Measurements from ENCODE around the gene DAB2IP.
A peak's percentile ranks its signal among the peaks of the same experiment; 100 is the strongest.

DAB2IP gene

GRCh38 chr9:121807069-121807822 is 155.8 kb downstream of the DAB2IP start:
- DNase-seq: no peak

- DNase-seq: no peak
Measured at GRCh38 chr9:121807823-121808278, 156.4 kb downstream of the DAB2IP start.

- DNase-seq: no peak
Measured at GRCh38 chr9:121808781-121809180, 157.3 kb downstream of the DAB2IP start.

DNA sequence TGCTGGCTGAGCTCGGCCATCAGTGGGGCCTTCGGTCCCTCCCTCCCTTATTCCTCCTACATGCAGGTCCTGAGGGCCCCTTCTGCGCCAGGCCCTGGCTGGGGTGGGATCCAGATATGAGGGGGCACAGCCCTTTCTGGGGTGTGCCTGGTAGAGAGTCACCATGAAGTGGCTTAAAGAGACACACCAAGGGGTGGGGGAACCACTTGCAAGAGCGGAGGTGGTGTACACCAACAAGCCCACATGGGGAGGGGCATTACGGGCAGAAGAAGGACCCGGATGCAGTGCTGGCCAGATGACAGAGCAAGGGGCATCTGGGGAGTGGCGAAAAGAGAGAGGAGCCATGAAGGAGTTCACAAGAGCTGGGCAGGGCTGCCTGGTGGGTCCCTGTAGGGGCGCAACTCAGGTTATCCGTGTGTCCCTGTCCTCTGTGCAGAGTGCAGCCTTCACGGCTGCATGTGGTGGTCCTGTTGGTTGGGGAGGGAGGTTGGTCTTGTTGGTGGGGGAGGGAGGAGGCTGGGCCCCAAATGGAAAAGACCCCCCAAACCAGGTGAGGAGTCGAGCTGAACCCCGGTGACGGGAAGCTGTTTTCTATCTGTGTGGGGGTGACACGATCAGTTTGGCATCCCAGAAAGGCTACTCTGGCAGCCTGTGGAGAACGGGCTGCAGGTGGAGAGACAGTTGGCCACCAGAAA is 158.1 kb downstream of the DAB2IP start:
- no peak for DNase-seq

DNA sequence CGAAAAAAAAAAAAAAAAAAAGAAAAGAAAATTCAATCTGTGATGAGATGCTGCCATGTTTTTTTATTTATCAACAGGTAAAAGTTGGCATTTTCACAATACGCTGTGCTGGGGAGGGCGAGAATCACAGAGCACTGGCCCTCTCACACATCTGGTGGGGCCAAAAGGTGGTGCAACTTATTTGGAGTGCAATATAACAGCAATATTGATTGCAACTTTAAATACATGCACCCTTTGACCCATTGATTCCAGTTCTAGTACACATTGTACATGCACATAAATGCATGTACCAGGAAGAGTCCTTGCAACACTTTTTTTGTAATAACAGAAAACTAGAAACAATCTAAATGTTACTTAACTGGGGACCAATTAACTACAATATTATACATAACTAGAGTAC is 159.1 kb downstream of the DAB2IP start:
- DNase-seq: no peak

DNA sequence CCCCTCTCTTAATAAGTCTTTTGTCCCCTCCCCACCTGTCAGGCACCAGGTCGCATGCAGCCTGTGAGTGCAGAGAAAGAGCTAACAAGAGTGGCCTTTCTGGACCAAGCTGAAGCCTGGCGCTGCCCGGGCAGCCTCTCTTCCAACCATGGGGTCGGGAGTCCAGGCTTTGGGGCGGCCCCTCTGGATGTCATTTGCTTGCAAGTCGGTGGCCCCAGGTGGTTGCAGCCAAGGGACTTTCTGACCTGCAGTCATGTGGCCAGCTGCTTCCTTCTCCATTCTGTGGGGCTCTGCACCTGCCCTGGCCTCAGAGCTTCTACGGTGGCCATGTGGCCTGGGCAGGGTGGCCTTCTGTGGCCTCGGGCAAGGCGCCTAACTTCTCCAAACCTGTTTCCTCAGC is 159.7 kb downstream of the DAB2IP start:
- no peak for DNase-seq

GRCh38 chr9:121811751-121812150 is 160.3 kb downstream of the DAB2IP start:
- no peak for DNase-seq

GRCh38 chr9:121812159-121812735 is 160.8 kb downstream of the DAB2IP start:
- no peak for DNase-seq

DNA sequence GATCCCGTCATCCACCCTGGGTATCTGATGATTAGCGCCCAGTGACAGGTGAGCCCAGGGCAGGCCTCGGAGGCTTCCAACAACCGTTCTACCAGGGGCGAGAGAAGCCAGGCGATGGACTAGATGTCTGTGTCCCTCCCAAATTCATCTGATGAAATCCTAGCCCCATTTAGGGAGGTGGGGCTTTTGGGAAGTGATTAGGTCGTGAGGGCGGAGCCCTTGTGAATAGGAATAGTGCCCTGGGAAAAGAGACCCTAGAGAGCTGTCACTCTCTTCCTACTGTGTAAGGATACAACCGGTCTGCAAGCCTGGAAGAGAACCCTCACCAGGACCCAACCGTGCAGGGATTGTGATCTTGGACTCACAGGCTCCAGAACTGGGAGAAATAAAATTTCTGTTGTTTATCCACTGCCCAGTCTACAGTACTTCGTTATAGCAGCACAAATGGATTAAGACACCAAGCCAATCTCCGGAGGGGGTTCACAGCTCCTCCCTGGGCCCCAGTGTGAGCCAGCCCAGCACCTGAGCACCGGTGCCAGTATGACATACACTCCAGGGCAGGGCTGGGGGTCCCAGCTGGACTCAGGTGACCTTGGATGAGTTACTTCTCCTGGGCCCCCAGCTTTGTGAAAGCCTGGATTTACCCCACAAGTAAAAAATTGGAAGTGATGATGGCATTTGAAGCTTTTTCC is 162.2 kb downstream of the DAB2IP start:
- DNase-seq: no peak

- no peak for DNase-seq
Measured at GRCh38 chr9:121814594-121814993, 163.2 kb downstream of the DAB2IP start.

GRCh38 chr9:121815084-121815483 is 163.7 kb downstream of the DAB2IP start:
- DNase-seq: no peak

DNA sequence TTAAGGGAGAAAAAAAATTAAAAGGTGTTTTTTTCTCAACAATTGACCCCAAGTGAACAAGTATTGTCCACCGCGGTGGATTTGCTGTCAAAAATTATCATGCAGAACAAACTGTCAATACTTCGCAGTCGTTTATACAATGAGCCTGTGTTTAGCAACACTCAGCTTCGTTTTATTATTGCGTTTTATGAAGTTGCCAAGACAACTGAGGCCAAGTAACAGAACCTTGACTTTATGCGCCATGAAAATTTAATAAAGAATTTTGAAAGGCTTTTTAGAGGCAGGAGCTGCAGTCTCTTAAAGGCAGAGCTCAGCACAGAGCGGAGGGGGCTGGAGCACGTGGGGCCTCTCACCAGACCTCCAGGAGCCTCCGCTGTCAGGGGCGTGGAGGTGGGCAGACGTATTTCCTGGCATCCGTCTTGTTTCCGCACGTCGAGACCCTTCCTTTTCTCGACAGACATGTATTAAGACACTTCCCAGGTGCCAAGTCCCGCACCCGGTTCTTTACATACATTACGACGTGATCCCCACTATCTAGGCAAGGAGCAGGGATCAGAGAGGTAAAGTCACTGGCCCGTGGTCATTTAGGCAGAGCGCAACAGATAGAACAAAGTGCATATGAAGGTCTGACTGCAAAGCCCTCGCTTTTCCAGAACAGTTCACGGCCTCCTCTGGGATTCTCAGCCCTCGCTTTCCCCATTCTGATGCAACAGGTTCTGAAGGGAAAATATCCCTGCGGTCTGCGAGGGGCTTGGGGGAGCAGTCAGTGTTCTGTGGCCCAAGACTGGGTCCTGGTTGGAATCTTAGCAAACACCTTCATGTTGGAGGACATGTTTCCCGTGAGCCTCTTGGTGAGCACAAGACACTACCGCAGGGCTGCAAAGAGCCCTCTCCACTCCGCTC is 164.4 kb downstream of the DAB2IP start:
- DNase-seq: no peak

DNA sequence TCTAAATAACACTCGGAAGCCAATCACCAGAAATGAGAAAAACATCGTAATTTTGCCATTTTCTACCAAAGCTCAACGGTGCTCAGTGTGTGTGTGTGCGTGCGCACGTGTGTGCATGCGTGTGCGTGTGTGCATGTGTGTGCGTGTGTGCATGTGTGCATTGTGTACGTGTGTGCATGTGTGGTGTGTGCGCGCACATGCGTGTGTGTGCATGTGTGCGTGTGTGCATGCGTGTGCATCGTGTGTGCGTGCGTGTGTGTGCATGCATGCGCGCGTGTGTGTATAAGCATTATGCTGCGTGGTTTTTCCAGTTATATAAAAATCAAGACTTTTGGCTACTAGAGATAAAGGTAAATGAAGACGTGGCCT is 165.0 kb downstream of the DAB2IP start:
- no peak for DNase-seq

GRCh38 chr9:121816845-121817450 is 165.5 kb downstream of the DAB2IP start:
- DNase-seq: no peak

GRCh38 chr9:121817476-121817875 is 166.0 kb downstream of the DAB2IP start:
- no peak for DNase-seq

DNA sequence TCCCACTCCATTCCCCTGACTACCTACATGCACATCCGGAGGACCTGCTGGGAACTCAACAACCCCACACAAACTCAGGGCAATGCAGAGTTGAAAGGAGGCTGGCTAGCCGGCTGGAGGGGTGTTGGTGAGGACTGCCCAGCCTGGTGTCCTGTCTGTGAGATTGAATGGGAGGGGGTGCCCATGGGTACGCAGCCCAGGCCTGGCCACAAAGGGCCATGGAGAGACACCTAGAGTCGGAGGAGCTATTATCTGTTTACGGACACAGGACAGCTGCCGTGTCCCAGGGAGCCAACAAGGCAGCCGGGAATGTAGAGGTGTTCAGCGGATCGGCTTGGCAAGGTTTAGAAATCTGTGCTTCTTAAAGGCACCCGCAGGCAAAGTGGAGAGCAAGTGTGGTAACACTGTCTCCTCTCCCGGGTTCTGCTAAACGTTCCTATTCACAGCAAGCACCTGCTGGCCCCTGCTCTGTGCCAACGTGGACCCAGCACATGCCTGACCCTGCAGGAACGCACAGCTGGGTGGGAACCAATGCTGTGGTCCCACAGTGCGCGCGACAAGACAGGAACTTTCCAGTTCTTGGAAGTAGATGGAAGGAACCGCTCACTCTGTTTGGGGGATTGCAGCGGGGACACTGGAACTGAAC is 166.7 kb downstream of the DAB2IP start:
- no peak for DNase-seq

DNA sequence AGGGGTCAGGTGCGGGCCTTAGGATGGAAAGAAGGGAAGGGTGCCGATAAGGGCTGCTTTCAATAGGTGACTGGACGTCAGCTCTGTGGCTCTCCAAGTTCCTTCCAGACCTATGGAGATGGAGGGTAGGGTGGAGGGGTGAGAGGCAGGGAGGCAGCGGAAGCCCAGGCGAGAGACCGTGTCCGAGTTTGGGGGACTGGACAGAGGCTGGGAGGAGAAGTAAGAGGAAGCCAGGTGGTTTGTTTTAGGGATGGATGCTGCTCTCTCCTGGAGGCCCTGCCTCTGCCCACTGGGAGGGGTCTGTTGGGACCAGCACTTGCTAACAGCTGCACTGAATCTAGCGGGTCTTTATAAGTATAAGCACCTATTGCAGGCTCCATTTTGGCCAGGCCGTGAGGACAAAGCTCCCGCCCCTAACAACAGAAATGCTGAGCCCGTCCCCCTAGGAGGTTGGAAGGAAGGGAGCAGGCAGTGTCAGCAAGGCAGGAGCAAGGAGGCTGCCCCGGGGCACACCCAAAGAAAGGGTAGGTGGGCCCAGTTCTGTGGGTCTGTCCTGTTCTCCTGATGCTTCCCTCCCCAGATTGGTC is 167.5 kb downstream of the DAB2IP start:
- DNase-seq: no peak

GRCh38 chr9:121819428-121820231 is 168.2 kb downstream of the DAB2IP start:
- peak; percentile 20 for DNase-seq

DNA sequence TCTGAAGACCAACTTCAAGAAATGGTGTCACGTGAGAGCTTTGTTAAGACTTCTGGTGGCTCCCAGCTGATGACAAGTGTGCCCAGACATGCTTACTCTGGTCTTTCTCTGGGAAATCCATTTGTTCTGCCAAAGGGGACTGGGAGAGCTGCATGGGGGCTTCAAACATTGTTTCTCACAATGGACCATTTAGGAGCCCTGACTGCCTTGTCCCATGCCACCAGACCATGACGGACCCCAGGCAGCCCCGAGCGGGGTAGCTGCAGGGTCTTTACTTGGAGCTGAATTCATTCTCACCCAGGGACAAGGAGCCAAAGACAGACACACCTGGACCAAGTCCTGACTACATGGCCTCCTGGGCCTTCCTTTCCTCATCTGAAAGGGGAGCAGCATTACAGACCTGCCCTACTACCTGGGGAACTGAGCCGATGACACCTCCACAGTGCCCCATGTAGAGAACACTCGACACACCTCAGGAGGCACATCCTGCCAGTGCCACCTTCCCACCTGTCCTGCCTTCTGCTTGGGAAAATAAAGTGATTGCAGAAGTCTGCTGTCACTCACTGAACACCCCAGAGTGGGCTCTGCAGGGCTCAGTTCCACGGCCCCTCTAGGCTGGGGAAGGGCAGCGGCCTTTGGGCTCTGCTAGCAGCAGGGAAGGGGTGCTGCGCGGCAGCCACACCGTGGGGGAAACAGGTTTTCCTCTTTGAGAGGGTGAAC is 169.0 kb downstream of the DAB2IP start:
- no peak for DNase-seq

GRCh38 chr9:121821326-121821725 is 169.9 kb downstream of the DAB2IP start:
- DNase-seq: no peak

Measured in MV-4-11 (cell line).